Bronchial epithelial cell (primary cell): ENCODE measurements around the gene FOXL3. TPM values are rescaled to one million over a fixed set of nuclear protein-coding genes. Genes with fewer than 3 reads are reported as not detected.

Source experiments
- DNase-seq: peaks from one replicate; pipeline ENCODE4 v3.0.0-alpha.2; 2010; ENCODE audit warnings: low read depth
- FAIRE-seq: peaks from 2 replicates; lab custom pipeline; 2011; peaks lifted over from hg19 to GRCh38; lab: Jason Lieb, UNC
- H3K27me3 ChIP-seq: 2 replicates; pipeline ENCODE4 v1.5.1; 2011; ENCODE audit warnings: low read length; ENCODE audit not compliant: control insufficient read depth, insufficient read depth
- H3K36me3 ChIP-seq: 2 replicates; pipeline ENCODE4 v1.5.1; 2011; ENCODE audit warnings: low read length; ENCODE audit not compliant: control insufficient read depth, insufficient read depth
- H3K4me3 ChIP-seq: 2 replicates; pipeline ENCODE4 v1.5.1; 2011; ENCODE audit warnings: mild to moderate bottlenecking, low read depth, low read length, control low read depth
- total RNA-seq: library from RNA; depleted of rRNA; stranded (reverse); fragments of >200 nt; gene quantifications from 2 replicates; pipeline ENCODE4 v1.2.1, GENCODE V29; 2014
- TF ChIP-seq, protein P1 (sequence below): IDR thresholded peaks from 2 replicates; pipeline ENCODE4 v1.5.1; 2011; ENCODE audit warnings: mild to moderate bottlenecking, moderate library complexity, low read length, control low read depth, inconsistent platforms; ENCODE audit not compliant: insufficient read depth, severe bottlenecking

The FOXL3 gene
- total RNA-seq, 1 donor from 2014 or later, result not detected

- FAIRE-seq (no peak), DNase-seq (no peak)
- H3K36me3 ChIP-seq, result no peaks in the 10 kb centered on the region
- H3K27me3 ChIP-seq, result no peaks in the 10 kb centered on the region
- TF ChIP-seq, protein P1, sequence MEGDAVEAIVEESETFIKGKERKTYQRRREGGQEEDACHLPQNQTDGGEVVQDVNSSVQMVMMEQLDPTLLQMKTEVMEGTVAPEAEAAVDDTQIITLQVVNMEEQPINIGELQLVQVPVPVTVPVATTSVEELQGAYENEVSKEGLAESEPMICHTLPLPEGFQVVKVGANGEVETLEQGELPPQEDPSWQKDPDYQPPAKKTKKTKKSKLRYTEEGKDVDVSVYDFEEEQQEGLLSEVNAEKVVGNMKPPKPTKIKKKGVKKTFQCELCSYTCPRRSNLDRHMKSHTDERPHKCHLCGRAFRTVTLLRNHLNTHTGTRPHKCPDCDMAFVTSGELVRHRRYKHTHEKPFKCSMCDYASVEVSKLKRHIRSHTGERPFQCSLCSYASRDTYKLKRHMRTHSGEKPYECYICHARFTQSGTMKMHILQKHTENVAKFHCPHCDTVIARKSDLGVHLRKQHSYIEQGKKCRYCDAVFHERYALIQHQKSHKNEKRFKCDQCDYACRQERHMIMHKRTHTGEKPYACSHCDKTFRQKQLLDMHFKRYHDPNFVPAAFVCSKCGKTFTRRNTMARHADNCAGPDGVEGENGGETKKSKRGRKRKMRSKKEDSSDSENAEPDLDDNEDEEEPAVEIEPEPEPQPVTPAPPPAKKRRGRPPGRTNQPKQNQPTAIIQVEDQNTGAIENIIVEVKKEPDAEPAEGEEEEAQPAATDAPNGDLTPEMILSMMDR, result no peak
- no peak overlapping the region for H3K4me3 ChIP-seq
Measured at GRCh38 chr7:245574-246295, 44.2 kb upstream of the FOXL3 start.

GRCh38 chr7:246451-246850, 43.5 kb upstream of the FOXL3 start:
- Histone ChIP-seq H3K36me3 (no peaks in the 10 kb centered on the region), H3K27me3 (no peaks in the 10 kb centered on the region), H3K4me3 (no peak overlapping the region)
- FAIRE-seq (no peak), DNase-seq (no peak)
- TF ChIP-seq, protein P1, result no peak

- Histone ChIP-seq H3K4me3 (no peak overlapping the region), H3K36me3 (no peaks in the 10 kb centered on the region), H3K27me3 (no peaks in the 10 kb centered on the region)
- FAIRE-seq (no peak), DNase-seq (no peak)
- TF ChIP-seq, protein P1, result no peak
Measured at GRCh38 chr7:247181-247580, 42.8 kb upstream of the FOXL3 start.

DNA sequence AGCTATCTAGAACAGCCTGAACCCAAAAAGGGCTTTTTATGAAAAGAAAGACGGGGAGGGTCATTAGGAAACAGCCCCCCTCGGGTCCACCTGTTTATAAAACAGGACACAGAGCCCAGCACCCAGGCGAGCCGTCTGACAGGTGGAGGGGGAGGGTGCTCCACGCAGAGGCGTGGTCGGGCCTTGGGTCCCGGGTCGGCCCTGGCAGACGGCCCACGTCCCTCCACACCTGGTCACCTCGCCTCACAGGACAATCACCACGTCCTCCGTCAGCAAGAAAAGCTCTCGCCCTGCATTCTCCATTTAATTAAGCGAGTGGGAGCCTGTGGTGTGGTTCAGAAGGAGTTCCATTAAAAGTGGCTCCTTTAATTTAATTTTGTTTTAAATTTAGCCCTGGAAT, 42.3 kb upstream of the FOXL3 start:
- no peaks in the 10 kb centered on the region for H3K27me3 ChIP-seq
- DNase-seq (no peak), FAIRE-seq (no peak)
- no peak overlapping the region for H3K4me3 ChIP-seq
- TF ChIP-seq, protein P1, result no peak
- no peaks in the 10 kb centered on the region for H3K36me3 ChIP-seq

GRCh38 chr7:248732-249435, 41.1 kb upstream of the FOXL3 start:
- Histone ChIP-seq H3K36me3 (no peaks in the 10 kb centered on the region), H3K27me3 (no peaks in the 10 kb centered on the region), H3K4me3 (no peak overlapping the region)
- TF ChIP-seq, protein P1, result no peak
- FAIRE-seq, result no peak
- DNase-seq, result no peak
